Eye (tissue), 1 donor: Measurements from ENCODE around the gene PDZD2.
"Not testable (repeated sequence)": the region's sequence is repeated elsewhere in the genome, so short reads cannot be mapped to it uniquely, and the experiment has no call there.

Experiments
- DNase-seq: peaks from one replicate; pipeline ENCODE4 v3.0.0-alpha.2; 2015

The PDZD2 gene

DNA sequence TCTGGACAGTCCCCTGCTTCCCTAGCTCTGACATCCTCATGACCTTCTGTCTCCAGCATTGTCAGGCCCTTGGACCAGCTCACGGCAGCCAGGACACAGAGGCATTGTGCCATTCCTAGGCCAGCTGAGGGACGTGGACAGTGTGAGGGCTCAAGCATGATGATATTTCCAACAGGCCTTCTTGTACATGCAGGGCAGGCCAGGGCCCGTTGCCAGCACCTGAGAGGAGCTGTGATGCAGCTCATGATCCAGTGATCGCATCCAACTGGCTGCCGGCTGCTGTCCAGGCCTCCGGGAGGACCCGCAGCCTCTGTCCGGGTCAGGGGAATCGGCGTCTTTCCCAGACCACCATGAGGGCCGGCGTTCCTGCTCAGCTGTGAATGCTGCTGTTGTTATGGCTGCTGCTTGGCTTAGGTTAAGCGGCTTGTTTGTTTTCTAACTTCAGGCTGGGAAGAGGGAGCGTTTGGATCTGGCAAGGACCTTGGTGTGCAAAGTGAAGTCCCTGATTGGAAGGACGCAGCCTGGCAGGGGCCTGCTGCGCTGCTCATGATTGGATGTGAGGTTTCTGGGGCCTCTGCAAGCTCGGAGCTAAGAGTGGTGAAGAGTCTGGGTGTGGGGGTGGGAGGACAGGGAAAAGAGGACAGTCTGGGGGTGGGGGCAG lies 53.8 kb downstream of the PDZD2 start:
- DNase-seq: no peak

DNA sequence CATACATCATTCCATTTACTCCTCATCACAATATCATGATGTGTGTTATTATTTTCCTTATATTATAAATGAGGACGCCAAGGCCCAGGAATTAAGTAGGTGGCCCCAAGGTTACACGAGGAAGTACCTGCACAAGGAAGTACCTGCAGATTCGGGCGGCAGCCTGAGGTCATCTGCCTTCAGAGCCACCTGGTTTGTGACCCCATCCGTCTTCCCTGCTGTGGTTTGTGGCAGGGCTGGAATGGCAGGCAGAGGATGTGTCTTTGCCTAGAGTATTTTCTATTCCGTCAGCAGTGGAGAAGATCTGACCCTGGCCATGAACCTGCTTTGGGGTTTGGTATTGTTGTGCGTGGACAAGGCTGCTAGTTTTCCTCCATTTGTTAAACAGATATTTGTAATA lies 59.7 kb downstream of the PDZD2 start:
- no peak for DNase-seq

- peak; percentile 51 for DNase-seq
Measured at GRCh38 chr5:31701642-31702299, 62.8 kb downstream of the PDZD2 start.

GRCh38 chr5:31702712-31703111 lies 63.8 kb downstream of the PDZD2 start:
- DNase-seq: peak; percentile 21

DNA sequence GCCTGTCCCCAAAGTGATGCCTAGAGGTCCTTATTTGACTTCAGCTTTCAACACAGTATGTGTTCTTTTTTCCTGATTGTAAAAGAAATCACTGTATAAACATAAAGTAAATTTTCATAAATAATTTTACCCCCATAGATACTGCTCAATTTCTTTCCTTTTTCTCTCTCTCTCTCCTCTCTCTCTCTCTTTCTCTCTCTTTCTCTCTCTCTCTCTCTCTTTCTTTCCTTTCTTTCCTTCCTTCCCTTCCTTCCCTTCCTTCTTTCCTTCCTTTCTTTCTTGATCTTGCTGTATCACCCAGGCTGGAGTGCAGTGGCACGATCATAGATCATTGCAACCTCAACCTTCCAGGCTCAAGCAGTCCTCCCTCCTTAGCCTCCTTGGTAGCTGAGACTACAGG lies 64.8 kb downstream of the PDZD2 start:
- no peak for DNase-seq

- no peak for DNase-seq
Measured at GRCh38 chr5:31706186-31706585, 67.3 kb downstream of the PDZD2 start.

GRCh38 chr5:31707329-31707728 lies 68.4 kb downstream of the PDZD2 start:
- DNase-seq: no peak

GRCh38 chr5:31708089-31708488 lies 69.2 kb downstream of the PDZD2 start:
- no peak for DNase-seq

DNA sequence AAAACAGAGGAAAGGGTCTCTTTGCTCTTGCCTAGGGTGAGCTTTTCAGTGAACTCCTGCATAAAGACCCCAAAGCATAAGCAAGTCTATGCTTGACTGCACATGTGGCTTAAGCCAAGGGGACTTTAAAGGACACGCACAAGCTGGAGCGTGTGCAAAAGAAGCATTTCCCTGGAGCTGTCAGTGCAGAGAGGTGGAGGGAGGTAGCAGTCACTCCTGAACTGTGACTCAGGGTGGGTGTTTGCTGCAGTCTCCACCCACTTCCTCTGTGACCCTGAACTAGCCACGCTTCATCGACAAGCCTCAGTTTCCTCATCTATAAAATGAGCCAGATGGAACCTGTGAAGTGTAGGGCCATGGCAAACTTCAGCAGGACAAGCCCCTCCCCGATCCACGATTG lies 72.4 kb downstream of the PDZD2 start:
- peak; percentile 27 for DNase-seq

DNA sequence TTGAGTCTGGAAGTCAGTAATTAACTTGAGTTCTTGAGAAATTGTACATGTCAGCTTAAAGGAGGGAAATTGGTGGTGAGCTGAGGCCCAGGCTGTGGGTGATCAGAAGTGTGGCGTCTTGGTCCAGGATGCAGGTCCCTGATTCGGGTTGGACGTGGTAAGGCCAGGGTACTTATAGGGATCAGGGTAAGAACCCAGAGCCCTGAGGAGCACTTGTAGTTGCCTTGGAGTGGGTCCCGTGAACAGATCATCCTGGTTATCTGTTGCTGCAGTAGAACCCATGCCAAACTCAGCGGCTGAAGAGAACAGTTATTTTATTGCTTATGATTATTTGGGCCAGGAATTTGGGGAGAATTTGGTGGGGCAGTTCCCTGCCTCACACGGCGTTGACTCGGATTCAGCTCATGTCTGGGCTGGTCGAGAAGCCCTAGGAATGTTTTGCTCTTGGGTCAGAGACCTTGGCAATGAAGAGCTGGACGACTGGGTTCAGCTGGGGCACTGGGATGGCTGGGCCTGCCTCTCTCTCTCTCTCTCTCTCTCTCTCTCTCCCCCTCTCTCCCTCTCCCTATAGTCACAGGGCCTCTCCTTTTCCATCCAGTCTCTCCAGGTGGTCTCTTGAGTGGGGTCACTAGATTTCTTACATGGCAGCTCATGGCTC lies 73.1 kb downstream of the PDZD2 start:
- no peak for DNase-seq

GRCh38 chr5:31717561-31717960 lies 78.6 kb downstream of the PDZD2 start:
- peak; percentile 48 for DNase-seq

DNA sequence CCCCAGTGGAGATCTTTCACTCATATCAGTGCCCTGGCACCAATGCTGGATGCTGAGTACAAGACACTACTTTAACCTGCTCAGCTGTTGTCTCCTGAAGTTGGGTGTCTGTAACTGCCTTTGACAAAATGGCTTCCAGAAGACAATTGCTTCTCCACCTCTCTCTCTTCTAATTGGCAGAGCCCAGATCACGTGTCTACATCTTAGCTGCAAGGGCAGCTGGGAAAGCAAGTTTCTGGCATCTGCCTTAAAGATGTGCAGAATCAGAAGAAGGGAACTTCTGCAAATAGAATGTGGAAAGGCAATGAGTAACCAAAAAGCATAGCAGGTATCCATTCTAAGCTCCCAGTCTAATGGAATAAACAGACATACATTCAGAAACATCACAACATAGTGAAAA lies 81.1 kb downstream of the PDZD2 start:
- DNase-seq: no peak

DNA sequence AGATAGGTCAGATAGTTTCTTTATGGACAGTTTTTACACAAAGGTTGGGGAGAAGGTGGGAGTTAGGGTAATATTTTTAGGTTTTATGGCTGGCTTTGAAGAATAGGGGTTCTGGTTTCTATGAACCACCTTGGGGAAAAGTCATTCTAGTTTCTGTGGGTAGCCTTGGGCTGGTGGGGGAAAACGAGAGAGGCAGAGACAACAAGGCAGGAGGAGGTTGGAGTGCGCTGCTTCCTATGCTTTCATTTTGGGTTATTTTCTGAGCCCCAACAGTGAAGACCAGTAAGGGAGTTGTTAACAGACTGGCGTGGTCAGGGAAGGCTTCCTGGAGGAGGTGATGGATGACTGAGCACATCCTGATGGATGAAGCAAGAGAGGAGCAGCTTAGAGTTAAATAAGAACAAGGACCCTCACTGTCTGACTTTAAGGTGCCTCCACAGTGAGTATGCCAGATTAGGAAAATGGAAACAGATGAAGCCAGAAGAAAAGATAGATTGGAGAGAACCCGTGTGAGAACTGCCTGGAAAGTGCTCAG lies 81.9 kb downstream of the PDZD2 start:
- no peak for DNase-seq

- DNase-seq: no peak
Measured at GRCh38 chr5:31722111-31722510, 83.2 kb downstream of the PDZD2 start.

GRCh38 chr5:31725996-31726395 lies 87.1 kb downstream of the PDZD2 start:
- no peak for DNase-seq

DNA sequence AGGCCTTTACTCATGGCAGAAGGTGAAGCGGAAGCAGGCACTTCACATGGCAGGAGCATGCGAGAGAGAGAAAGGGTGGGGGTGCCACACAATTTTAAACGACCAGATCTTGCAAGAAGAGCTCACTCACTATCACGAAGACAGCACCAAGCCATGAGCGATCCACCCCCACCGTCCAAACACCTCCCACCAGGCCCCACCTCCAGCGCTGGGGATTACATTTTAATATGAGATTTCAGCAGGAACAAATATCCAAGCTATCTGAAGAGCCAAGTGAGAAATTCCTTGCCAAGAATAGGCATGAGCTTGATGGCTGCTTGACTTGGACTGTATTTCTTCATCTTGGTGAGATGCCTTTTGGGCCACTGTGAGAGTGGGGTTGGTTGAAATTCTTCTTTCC lies 88.0 kb downstream of the PDZD2 start:
- no peak for DNase-seq

DNA sequence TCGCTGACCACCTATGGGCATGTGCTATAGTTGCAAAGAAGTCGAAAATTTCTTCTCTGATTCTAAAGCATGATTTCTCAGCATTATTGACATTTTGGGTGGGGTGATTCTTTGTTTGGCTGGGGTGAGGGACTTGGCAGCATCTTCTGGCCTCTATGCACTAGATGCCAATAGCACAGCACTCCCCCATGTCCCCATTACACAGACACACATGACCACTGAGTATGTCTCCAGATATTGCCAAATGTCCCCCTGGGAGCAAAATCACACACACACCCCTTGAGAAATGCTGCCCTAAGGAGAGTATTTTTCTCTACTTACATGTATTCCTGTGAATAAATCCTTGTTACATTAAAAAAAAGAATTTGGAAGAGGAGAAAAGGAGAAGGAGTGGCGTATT lies 89.1 kb downstream of the PDZD2 start:
- no peak for DNase-seq

DNA sequence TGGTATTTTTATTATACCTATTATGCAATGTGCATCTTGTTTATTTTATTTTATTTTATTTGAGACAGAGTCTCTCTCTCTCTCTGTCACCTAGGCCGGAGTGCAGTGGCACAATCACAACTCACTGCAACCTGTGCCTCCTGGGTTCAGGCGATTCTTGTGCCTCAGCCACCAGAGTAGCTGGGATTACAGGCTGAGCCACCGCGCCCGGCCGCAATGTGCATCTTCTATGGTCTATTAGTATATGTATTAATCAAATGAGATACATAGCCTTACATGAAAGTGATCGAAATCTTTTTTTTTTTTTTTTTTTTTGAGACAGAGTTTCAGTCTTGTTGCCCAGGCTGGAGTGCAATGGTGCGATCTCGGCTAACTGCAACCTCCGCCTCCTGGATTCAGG lies 89.9 kb downstream of the PDZD2 start:
- not testable (repeated sequence) for DNase-seq

- DNase-seq: no peak
Measured at GRCh38 chr5:31730139-31730538, 91.2 kb downstream of the PDZD2 start.

DNA sequence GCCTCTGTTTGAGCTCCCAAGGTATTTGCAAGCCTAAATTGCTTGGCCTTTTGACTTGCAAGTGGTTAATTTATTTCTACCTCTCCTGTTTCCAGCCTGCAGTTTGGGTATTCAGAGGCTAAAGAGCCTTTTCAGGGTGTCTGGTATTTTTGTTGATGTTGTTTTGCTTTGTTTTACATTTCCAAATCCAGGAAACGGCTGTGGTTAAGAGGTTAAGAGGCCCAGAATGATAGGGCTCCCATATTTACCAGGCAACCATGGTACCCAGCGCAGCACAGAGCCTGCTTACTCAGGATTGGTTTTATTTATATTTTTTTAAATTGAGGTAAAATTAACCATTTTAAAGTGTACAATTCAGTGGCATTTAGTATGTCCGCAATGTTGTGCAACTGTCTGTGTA lies 92.1 kb downstream of the PDZD2 start:
- DNase-seq: no peak

GRCh38 chr5:31731710-31732301 lies 92.9 kb downstream of the PDZD2 start:
- DNase-seq: no peak

DNA sequence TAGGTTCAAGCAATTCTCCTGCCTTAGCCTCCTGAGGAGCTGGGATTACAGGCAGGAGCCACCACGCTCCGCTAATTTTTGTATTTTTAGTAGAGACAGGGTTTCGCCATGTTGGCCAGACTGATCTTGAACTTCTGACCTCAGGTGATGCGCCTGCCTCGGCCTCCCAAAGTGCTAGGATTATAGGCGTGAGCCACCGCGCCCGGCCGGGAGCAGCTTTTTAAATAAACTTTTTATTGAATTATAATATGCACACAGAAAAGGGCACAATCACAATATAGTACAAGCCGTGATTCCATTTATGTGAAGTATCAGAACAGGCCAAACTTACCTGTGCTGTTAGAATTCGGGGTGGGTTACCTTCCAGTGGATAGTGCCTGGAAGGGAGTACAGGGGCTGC lies 93.9 kb downstream of the PDZD2 start:
- DNase-seq: not testable (repeated sequence)

DNA sequence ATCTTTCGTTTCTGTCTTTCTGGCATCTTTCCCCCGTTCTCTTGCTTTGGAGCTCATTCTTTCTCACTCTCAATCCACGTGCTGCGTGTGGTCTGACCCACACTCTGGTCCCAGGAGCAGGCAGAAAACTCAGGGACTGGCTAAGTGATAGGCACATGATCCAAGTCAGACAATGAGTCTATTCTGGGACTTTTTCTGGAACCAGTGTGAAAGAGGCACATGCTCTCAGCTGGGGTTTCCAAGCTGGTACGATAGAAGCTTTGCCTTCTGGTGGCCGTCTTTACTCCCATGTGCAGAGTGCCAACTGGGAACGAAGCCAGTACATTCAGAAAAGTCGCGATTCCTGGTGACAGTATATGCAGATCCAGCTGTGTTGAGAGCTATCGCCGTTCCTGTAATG lies 94.4 kb downstream of the PDZD2 start:
- no peak for DNase-seq

DNA sequence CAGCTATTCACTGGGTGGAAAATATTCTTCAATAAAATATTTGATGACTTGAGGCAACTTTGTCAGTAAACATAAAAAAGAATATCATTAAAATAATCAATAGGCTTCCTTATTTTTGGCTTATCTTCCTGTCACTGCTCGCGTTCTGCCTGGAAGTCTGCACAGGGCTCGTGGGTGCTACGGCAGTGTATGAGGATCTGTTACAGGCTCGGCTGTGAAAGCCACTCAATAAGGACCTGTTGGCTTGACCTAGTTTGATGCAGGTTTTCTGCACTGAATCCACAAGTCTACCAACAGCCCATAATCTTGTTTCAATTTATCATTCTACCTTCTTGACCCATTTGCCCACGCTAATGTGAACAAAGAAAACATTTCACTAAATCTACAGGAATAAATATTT lies 97.2 kb downstream of the PDZD2 start:
- no peak for DNase-seq
